22Rv1 (cell line): ENCODE results near the gene XRCC4.

Experiments
- CTCF ChIP-seq: fragments of 450-650 bp; IDR thresholded peaks from 2 replicates; pipeline ENCODE4 v1.5.1; 2017; ENCODE audit warnings: mild to moderate bottlenecking
- ZFX ChIP-seq: fragments of 450-650 bp; IDR thresholded peaks from 2 replicates; pipeline ENCODE4 v1.6.1; 2017; ENCODE audit warnings: antibody characterized with exemption, borderline replicate concordance

- TF ChIP-seq CTCF (no peak), ZFX (no peak)
Measured at GRCh38 chr5:83145241-83145640, 67.9 kb downstream of the XRCC4 start.
